GM18526 (cell line): ENCODE data around the gene DLG5.

Source experiments
- POLR2A ChIP-seq: IDR thresholded peaks from 3 replicates; pipeline ENCODE4 v1.6.1; 2011; ENCODE audit not compliant: insufficient read length; ENCODE audit errors: extremely low read depth

DLG5 gene

GRCh38 chr10:77824908-77825307 lies 101.6 kb downstream of the DLG5 start:
- no peak for TF ChIP-seq POLR2A

- TF ChIP-seq POLR2A: no peak
Measured at GRCh38 chr10:77823811-77824542, 102.6 kb downstream of the DLG5 start.

GRCh38 chr10:77821551-77821950 lies 105.0 kb downstream of the DLG5 start:
- no peak for TF ChIP-seq POLR2A

- no peak for TF ChIP-seq POLR2A
Measured at GRCh38 chr10:77821036-77821435, 105.5 kb downstream of the DLG5 start.

GRCh38 chr10:77820349-77820748 lies 106.2 kb downstream of the DLG5 start:
- TF ChIP-seq POLR2A: no peak

GRCh38 chr10:77819210-77820112 lies 107.1 kb downstream of the DLG5 start:
- no peak for TF ChIP-seq POLR2A

GRCh38 chr10:77818378-77818777 lies 108.2 kb downstream of the DLG5 start:
- no peak for TF ChIP-seq POLR2A

GRCh38 chr10:77817541-77817940 lies 109.0 kb downstream of the DLG5 start:
- TF ChIP-seq POLR2A: no peak

- TF ChIP-seq POLR2A: no peak
Measured at GRCh38 chr10:77816311-77816710, 110.2 kb downstream of the DLG5 start.

- no peak for TF ChIP-seq POLR2A
Measured at GRCh38 chr10:77812741-77813140, 113.8 kb downstream of the DLG5 start.

- no peak for TF ChIP-seq POLR2A
Measured at GRCh38 chr10:77811831-77812430, 114.6 kb downstream of the DLG5 start.

- no peak for TF ChIP-seq POLR2A
Measured at GRCh38 chr10:77810446-77811335, 115.9 kb downstream of the DLG5 start.

GRCh38 chr10:77809336-77809735 lies 117.2 kb downstream of the DLG5 start:
- TF ChIP-seq POLR2A: no peak

- no peak for TF ChIP-seq POLR2A
Measured at GRCh38 chr10:77807706-77808105, 118.8 kb downstream of the DLG5 start.
